ENCODE results near the gene ST3GAL4. TPM values are rescaled to one million over a fixed set of nuclear protein-coding genes. Genes with fewer than 3 reads are reported as not detected.

The ST3GAL4 gene
- total and polyA plus RNA-seq, 10 of the 15 experiments (the other 5 are each of a cell fraction or from before 2014, with no cell fraction given): 3.8 to 8.1 (median 6.5) TPM; not detected in 2

DNA sequence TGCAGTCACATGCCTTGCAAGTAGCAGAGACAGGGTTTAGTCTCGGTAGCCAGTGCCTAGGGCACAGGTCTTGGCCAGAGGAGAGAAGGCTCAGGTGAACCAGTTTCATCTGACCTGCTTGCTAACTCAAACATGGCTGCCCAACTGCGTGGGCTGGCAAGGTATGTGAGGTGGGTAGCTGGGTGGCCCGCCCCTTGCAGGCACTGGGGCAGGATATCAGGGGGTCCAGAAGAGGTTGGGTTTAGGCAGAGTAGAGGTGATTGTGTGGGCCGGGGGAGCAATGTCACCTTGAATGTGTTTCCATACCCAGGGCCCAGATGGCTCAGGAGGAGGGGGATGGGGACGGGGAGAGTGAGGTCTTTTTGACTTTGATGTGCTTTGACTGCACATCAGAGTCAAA lies 37.7 kb downstream of the ST3GAL4 start:
- Histone ChIP-seq H3K27me3 (replicated peaks in 1 of 2; ENCODE audit: control insufficient read depth in 2 of 2, insufficient read depth in 2 of 2, low read length in 1 of 2) (no peaks in the 10 kb centered on the region), H3K4me1 (ENCODE audit: control insufficient read depth, insufficient read depth, low read length) (peaks cover 9% of the 10 kb centered on the region), H3K4me3 (no peak overlapping the region), H4K20me1 (ENCODE audit: control insufficient read depth, insufficient read depth) (no peaks in the 10 kb centered on the region), H2AFZ (ENCODE audit: control insufficient read depth, low read depth, low read length) (no peak overlapping the region), H3K9me3 (replicated peaks; ENCODE audit: control insufficient read depth, insufficient read depth, low read length) (no peaks in the 10 kb centered on the region), H3K36me3 (ENCODE audit: control insufficient read depth in 2 of 2, insufficient read depth in 2 of 2, low read length in 1 of 2) (no peaks in the 10 kb centered on the region), H3K79me2 (ENCODE audit: control insufficient read depth, insufficient read depth, low read length) (no peaks in the 10 kb centered on the region), H3K4me2 (ENCODE audit: control insufficient read depth, insufficient read depth) (no peak overlapping the region), H3K9ac (ENCODE audit: control insufficient read depth, insufficient read depth, low read length) (no peak overlapping the region), H3K27ac (ENCODE audit: control insufficient read depth, insufficient read depth) (no peak overlapping the region)
- FAIRE-seq (no peak), ATAC-seq (no peak), DNase-seq (ENCODE audit: low read depth, low spot score) (no peak)
- CTCF ChIA-PET: no interaction called here
- in situ Hi-C loops (cut with MboI) (no loop called here), intact Hi-C loops (cut with micrococcal nuclease; ENCODE audit: unreplicated experiment) (no loop called here)
- SMC1A ChIA-PET (ENCODE audit: uncharacterized antibody, unreplicated experiment): interaction anchor here (0.6 kb wide), 1 partner anchor 72 kb away, joined by 3 read pairs; no protein-coding TSS in a partner anchor
- no TSS peak for BruUV-seq (replicated peaks)
- POLR2A ChIA-PET: no interaction called here
- WGBS (ENCODE audit: insufficient coverage, insufficient replicate concordance, low lambda C conversion rate, missing lambda C conversion rate): 71% methylated on average over 5 of the region's 5 CpGs
- RAD21 ChIA-PET (ENCODE audit: unreplicated experiment): no interaction called here
- TF ChIP-seq ZNF274 (IDR thresholded peaks at IDR 0.05; ENCODE audit: insufficient read depth, insufficient read length) (no peak), KDM1A (IDR thresholded peaks at IDR 0.05; ENCODE audit: borderline replicate concordance) (no peak), ZNF207 (IDR thresholded peaks at IDR 0.05; ENCODE audit: borderline replicate concordance) (no peak), NR2C2 (IDR thresholded peaks at IDR 0.05; ENCODE audit: borderline replicate concordance, control insufficient read depth, insufficient read length, low read depth) (no peak), ZNF384 (IDR thresholded peaks at IDR 0.05; ENCODE audit: borderline replicate concordance, low read depth, low read length) (no peak), NBN (IDR thresholded peaks at IDR 0.05) (no peak), EED (IDR thresholded peaks at IDR 0.05; ENCODE audit: low read depth) (no peak), EGR1 (IDR thresholded peaks at IDR 0.05; ENCODE audit: borderline replicate concordance in 1 of 2, low read depth in 2 of 2, low read length in 2 of 2) (no peak), FOS (IDR thresholded peaks at IDR 0.05; ENCODE audit: borderline replicate concordance, extremely low read depth, insufficient read length) (no peak), FOXK2 (IDR thresholded peaks at IDR 0.05) (no peak), MYB (IDR thresholded peaks at IDR 0.05; ENCODE audit: borderline replicate concordance, low read depth, low read length) (no peak), HDAC6 (IDR thresholded peaks at IDR 0.05; ENCODE audit: unreplicated experiment) (no peak)
- TF ChIP-seq, protein P1, sequence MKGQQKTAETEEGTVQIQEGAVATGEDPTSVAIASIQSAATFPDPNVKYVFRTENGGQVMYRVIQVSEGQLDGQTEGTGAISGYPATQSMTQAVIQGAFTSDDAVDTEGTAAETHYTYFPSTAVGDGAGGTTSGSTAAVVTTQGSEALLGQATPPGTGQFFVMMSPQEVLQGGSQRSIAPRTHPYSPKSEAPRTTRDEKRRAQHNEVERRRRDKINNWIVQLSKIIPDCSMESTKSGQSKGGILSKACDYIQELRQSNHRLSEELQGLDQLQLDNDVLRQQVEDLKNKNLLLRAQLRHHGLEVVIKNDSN (IDR thresholded peaks at IDR 0.05; ENCODE audit: borderline replicate concordance, extremely low read length, insufficient read depth, low read depth, low read length): no peak
- TF ChIP-seq, protein P2, sequence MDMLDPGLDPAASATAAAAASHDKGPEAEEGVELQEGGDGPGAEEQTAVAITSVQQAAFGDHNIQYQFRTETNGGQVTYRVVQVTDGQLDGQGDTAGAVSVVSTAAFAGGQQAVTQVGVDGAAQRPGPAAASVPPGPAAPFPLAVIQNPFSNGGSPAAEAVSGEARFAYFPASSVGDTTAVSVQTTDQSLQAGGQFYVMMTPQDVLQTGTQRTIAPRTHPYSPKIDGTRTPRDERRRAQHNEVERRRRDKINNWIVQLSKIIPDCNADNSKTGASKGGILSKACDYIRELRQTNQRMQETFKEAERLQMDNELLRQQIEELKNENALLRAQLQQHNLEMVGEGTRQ (IDR thresholded peaks at IDR 0.05; ENCODE audit: borderline replicate concordance, low read depth, low read length): no peak
- TF ChIP-seq, protein P3, sequence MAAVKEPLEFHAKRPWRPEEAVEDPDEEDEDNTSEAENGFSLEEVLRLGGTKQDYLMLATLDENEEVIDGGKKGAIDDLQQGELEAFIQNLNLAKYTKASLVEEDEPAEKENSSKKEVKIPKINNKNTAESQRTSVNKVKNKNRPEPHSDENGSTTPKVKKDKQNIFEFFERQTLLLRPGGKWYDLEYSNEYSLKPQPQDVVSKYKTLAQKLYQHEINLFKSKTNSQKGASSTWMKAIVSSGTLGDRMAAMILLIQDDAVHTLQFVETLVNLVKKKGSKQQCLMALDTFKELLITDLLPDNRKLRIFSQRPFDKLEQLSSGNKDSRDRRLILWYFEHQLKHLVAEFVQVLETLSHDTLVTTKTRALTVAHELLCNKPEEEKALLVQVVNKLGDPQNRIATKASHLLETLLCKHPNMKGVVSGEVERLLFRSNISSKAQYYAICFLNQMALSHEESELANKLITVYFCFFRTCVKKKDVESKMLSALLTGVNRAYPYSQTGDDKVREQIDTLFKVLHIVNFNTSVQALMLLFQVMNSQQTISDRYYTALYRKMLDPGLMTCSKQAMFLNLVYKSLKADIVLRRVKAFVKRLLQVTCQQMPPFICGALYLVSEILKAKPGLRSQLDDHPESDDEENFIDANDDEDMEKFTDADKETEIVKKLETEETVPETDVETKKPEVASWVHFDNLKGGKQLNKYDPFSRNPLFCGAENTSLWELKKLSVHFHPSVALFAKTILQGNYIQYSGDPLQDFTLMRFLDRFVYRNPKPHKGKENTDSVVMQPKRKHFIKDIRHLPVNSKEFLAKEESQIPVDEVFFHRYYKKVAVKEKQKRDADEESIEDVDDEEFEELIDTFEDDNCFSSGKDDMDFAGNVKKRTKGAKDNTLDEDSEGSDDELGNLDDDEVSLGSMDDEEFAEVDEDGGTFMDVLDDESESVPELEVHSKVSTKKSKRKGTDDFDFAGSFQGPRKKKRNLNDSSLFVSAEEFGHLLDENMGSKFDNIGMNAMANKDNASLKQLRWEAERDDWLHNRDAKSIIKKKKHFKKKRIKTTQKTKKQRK (IDR thresholded peaks at IDR 0.05; ENCODE audit: low read depth, low read length): no peak

Data from GM12878 (cell line).